ENCODE measurements around the gene PDIA2.

DNA sequence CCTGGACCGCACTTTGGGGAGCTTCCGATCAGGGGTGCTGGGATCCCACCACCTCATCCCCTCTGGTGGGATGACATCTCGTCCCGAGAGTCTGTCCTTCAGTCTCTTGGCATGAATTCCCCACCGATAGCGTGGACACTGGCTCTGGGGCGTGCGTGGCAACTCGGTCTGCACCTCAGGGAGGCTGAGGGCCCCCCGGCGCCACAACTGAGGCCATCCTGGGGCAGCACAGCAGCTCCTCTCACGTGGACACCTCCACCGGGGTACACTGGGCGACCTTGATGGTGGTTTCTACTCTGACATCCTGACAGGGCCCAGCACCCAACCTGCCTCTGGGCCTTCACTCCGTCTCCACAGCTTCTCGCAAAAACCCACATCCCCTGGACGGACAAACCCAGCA, 8.6 kb downstream of the PDIA2 start:
- TF ChIP-seq, protein P1, sequence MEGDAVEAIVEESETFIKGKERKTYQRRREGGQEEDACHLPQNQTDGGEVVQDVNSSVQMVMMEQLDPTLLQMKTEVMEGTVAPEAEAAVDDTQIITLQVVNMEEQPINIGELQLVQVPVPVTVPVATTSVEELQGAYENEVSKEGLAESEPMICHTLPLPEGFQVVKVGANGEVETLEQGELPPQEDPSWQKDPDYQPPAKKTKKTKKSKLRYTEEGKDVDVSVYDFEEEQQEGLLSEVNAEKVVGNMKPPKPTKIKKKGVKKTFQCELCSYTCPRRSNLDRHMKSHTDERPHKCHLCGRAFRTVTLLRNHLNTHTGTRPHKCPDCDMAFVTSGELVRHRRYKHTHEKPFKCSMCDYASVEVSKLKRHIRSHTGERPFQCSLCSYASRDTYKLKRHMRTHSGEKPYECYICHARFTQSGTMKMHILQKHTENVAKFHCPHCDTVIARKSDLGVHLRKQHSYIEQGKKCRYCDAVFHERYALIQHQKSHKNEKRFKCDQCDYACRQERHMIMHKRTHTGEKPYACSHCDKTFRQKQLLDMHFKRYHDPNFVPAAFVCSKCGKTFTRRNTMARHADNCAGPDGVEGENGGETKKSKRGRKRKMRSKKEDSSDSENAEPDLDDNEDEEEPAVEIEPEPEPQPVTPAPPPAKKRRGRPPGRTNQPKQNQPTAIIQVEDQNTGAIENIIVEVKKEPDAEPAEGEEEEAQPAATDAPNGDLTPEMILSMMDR (IDR thresholded peaks at IDR 0.05) = no peak
- no peak for TF ChIP-seq POLR2A (IDR thresholded peaks at IDR 0.05)
- no peak for TF ChIP-seq EP300 (IDR thresholded peaks at IDR 0.05)
- TF ChIP-seq POLR2AphosphoS5 (IDR thresholded peaks at IDR 0.05) = no peak
